ENCODE measurements around the gene TCF4. TPM values are rescaled to one million over a fixed set of nuclear protein-coding genes. Genes with fewer than 3 reads are reported as not detected.

The TCF4 gene
- total and polyA plus RNA-seq, 7 experiments from 2014 or later = 0.94 to 21.8 (median 2.6) TPM

GRCh38 chr18:55206927-55207326 is 381.1 kb downstream of the TCF4 start:
- no peaks in the 10 kb centered on the region for H3K36me3 Mint-ChIP-seq
- H3K9me3 ChIP-seq (ENCODE audit: control insufficient read depth in 2 of 3, low read length in 3 of 3) = no peaks in the 10 kb centered on the region
- H3K27ac Mint-ChIP-seq = no peak overlapping the region
- H3K27ac ChIP-seq (ENCODE audit: low read depth, low read length) = no peak overlapping the region
- CTCF ChIA-PET = no interaction called here
- peaks cover 0 to 7% (median 0%) of the 10 kb centered on the region in 11 donors for H3K9me3 Mint-ChIP-seq
- H3K4me3 Mint-ChIP-seq = no peak overlapping the region
- ATAC-seq = no peak
- intact Hi-C loops (cut with micrococcal nuclease) = no loop called here
- H3K4me3 ChIP-seq (ENCODE audit: low read length) = no peak overlapping the region
- no peak for DNase-seq
- H3K4me1 Mint-ChIP-seq = no peaks in the 10 kb centered on the region
- no peaks in the 10 kb centered on the region for H3K4me1 ChIP-seq (ENCODE audit: control insufficient read depth in 2 of 2, insufficient read depth in 2 of 2, low read length in 2 of 2)
- no peaks in the 10 kb centered on the region for H3K27me3 Mint-ChIP-seq
- POLR2A ChIA-PET = no interaction called here
- H3K27me3 ChIP-seq (ENCODE audit: control insufficient read depth in 2 of 2, insufficient read depth in 2 of 2, low read length in 2 of 2) = no peaks in the 10 kb centered on the region
- no peaks in the 10 kb centered on the region for H3K36me3 ChIP-seq (ENCODE audit: control insufficient read depth in 2 of 3, insufficient read depth in 3 of 3, low read length in 3 of 3)

GRCh38 chr18:55202232-55202917 is 385.6 kb downstream of the TCF4 start:
- no peaks in the 10 kb centered on the region for H3K36me3 Mint-ChIP-seq
- H3K27me3 Mint-ChIP-seq = no peaks in the 10 kb centered on the region
- intact Hi-C loops (cut with micrococcal nuclease) = no loop called here
- H3K4me3 Mint-ChIP-seq = no peak overlapping the region
- no peak for DNase-seq
- Histone ChIP-seq H3K27me3 (ENCODE audit: control insufficient read depth in 2 of 2, insufficient read depth in 2 of 2, low read length in 2 of 2) (no peaks in the 10 kb centered on the region), H3K4me3 (ENCODE audit: low read length) (no peak overlapping the region), H3K9me3 (ENCODE audit: control insufficient read depth in 2 of 3, low read length in 3 of 3) (no peaks in the 10 kb centered on the region), H3K4me1 (ENCODE audit: control insufficient read depth in 2 of 2, insufficient read depth in 2 of 2, low read length in 2 of 2) (no peaks in the 10 kb centered on the region), H3K27ac (ENCODE audit: low read depth, low read length) (no peak overlapping the region), H3K36me3 (ENCODE audit: control insufficient read depth in 2 of 3, insufficient read depth in 3 of 3, low read length in 3 of 3) (no peaks in the 10 kb centered on the region)
- no peak for ATAC-seq
- no peaks in the 10 kb centered on the region for H3K4me1 Mint-ChIP-seq
- CTCF ChIA-PET = no interaction called here
- POLR2A ChIA-PET = no interaction called here
- H3K9me3 Mint-ChIP-seq = peaks cover 0 to 6% (median 0%) of the 10 kb centered on the region in 11 donors
- no peak overlapping the region for H3K27ac Mint-ChIP-seq

- intact Hi-C loops (cut with micrococcal nuclease) = no loop called here
- POLR2A ChIA-PET = no interaction called here
- peaks cover 0 to 6% (median 0%) of the 10 kb centered on the region in 11 donors for H3K9me3 Mint-ChIP-seq
These were observed 388.6 kb downstream of the TCF4 start for GRCh38 chr18:55199291-55199963.

GRCh38 chr18:55195863-55196262 is 392.1 kb downstream of the TCF4 start:
- H3K27me3 Mint-ChIP-seq = peaks cover 0 to 12% (median 4%) of the 10 kb centered on the region in 5 donors

More at GRCh38 chr18:55199291-55199963, 388.6 kb downstream of the TCF4 start:
- ATAC-seq = no peak
- Mint-ChIP-seq H3K4me3 (no peak overlapping the region), H3K36me3 (no peaks in the 10 kb centered on the region), H3K4me1 (no peaks in the 10 kb centered on the region), H3K27ac (no peak overlapping the region), H3K27me3 (peaks cover 0 to 9% (median 4%) of the 10 kb centered on the region in 5 donors)
- Histone ChIP-seq H3K36me3 (ENCODE audit: control insufficient read depth in 2 of 3, insufficient read depth in 3 of 3, low read length in 3 of 3) (no peaks in the 10 kb centered on the region), H3K27ac (ENCODE audit: low read depth, low read length) (no peak overlapping the region), H3K4me3 (ENCODE audit: low read length) (no peak overlapping the region), H3K4me1 (ENCODE audit: control insufficient read depth in 2 of 2, insufficient read depth in 2 of 2, low read length in 2 of 2) (no peaks in the 10 kb centered on the region), H3K9me3 (ENCODE audit: control insufficient read depth in 2 of 3, low read length in 3 of 3) (no peaks in the 10 kb centered on the region), H3K27me3 (ENCODE audit: control insufficient read depth in 2 of 2, insufficient read depth in 2 of 2, low read length in 2 of 2) (no peaks in the 10 kb centered on the region)
- DNase-seq = no peak
- CTCF ChIA-PET = no interaction called here

GRCh38 chr18:55189972-55190371 is 398.0 kb downstream of the TCF4 start:
- Histone ChIP-seq H3K27me3 (ENCODE audit: control insufficient read depth in 2 of 2, insufficient read depth in 2 of 2, low read length in 2 of 2) (no peaks in the 10 kb centered on the region), H3K4me1 (ENCODE audit: control insufficient read depth in 2 of 2, insufficient read depth in 2 of 2, low read length in 2 of 2) (no peaks in the 10 kb centered on the region), H3K9me3 (ENCODE audit: control insufficient read depth in 2 of 3, low read length in 3 of 3) (no peaks in the 10 kb centered on the region), H3K4me3 (ENCODE audit: low read length) (no peak overlapping the region), H3K36me3 (ENCODE audit: control insufficient read depth in 2 of 3, insufficient read depth in 3 of 3, low read length in 3 of 3) (no peaks in the 10 kb centered on the region), H3K27ac (ENCODE audit: low read depth, low read length) (no peak overlapping the region)
- Mint-ChIP-seq H3K4me3 (no peak overlapping the region), H3K27me3 (peaks cover 0 to 14% (median 6%) of the 10 kb centered on the region in 5 donors), H3K27ac (no peak overlapping the region), H3K4me1 (peaks cover 0 to 1% (median 0%) of the 10 kb centered on the region in 7 donors), H3K36me3 (no peaks in the 10 kb centered on the region), H3K9me3 (peaks cover 0 to 7% (median 0%) of the 10 kb centered on the region in 11 donors)
- intact Hi-C loops (cut with micrococcal nuclease) = no loop called here
- ChIA-PET POLR2A (no interaction called here), CTCF (interaction anchor here (0.7 to 0.8 kb wide), 2 partner anchors 20 to 688 kb away, joined by 3 read pairs; no protein-coding TSS in a partner anchor)
- DNase-seq (no peak), ATAC-seq (no peak)

More at GRCh38 chr18:55195863-55196262, 392.1 kb downstream of the TCF4 start:
- Mint-ChIP-seq H3K9me3 (peaks cover 0 to 5% (median 0%) of the 10 kb centered on the region in 11 donors), H3K4me1 (no peaks in the 10 kb centered on the region), H3K36me3 (no peaks in the 10 kb centered on the region), H3K27ac (no peak overlapping the region), H3K4me3 (no peak overlapping the region)
- H3K4me1 ChIP-seq (ENCODE audit: control insufficient read depth in 2 of 2, insufficient read depth in 2 of 2, low read length in 2 of 2) = no peaks in the 10 kb centered on the region
- H3K4me3 ChIP-seq (ENCODE audit: low read length) = no peak overlapping the region
- H3K36me3 ChIP-seq (ENCODE audit: control insufficient read depth in 2 of 3, insufficient read depth in 3 of 3, low read length in 3 of 3) = no peaks in the 10 kb centered on the region
- DNase-seq = no peak
- no peaks in the 10 kb centered on the region for H3K9me3 ChIP-seq (ENCODE audit: control insufficient read depth in 2 of 3, low read length in 3 of 3)
- POLR2A ChIA-PET = no interaction called here
- no peak for ATAC-seq
- CTCF ChIA-PET = interaction anchor here (0.7 kb wide), 1 partner anchor 99 kb away, joined by 5 read pairs; no protein-coding TSS in a partner anchor
- H3K27ac ChIP-seq (ENCODE audit: low read depth, low read length) = no peak overlapping the region
- no peaks in the 10 kb centered on the region for H3K27me3 ChIP-seq (ENCODE audit: control insufficient read depth in 2 of 2, insufficient read depth in 2 of 2, low read length in 2 of 2)
- intact Hi-C loops (cut with micrococcal nuclease) = no loop called here

GRCh38 chr18:55186588-55186987 is 401.4 kb downstream of the TCF4 start:
- Histone ChIP-seq H3K27me3 (ENCODE audit: control insufficient read depth in 2 of 2, insufficient read depth in 2 of 2, low read length in 2 of 2) (no peaks in the 10 kb centered on the region), H3K9me3 (ENCODE audit: control insufficient read depth in 2 of 3, low read length in 3 of 3) (no peaks in the 10 kb centered on the region), H3K36me3 (ENCODE audit: control insufficient read depth in 2 of 3, insufficient read depth in 3 of 3, low read length in 3 of 3) (no peaks in the 10 kb centered on the region), H3K4me3 (ENCODE audit: low read length) (no peak overlapping the region), H3K4me1 (ENCODE audit: control insufficient read depth in 2 of 2, insufficient read depth in 2 of 2, low read length in 2 of 2) (no peaks in the 10 kb centered on the region), H3K27ac (ENCODE audit: low read depth, low read length) (no peak overlapping the region)
- Mint-ChIP-seq H3K27ac (no peak overlapping the region), H3K27me3 (peaks cover 0 to 13% (median 7%) of the 10 kb centered on the region in 5 donors), H3K36me3 (no peaks in the 10 kb centered on the region), H3K4me1 (peaks cover 0 to 1% (median 0%) of the 10 kb centered on the region in 7 donors), H3K9me3 (peaks cover 0 to 10% (median 0%) of the 10 kb centered on the region in 11 donors), H3K4me3 (no peak overlapping the region)
- intact Hi-C loops (cut with micrococcal nuclease) = no loop called here
- POLR2A ChIA-PET = interaction anchor here (0.6 kb wide), 1 partner anchor 13 kb away, joined by 3 read pairs; no protein-coding TSS in a partner anchor
- DNase-seq (no peak), ATAC-seq (no peak)
- CTCF ChIA-PET = no interaction called here

All from naive thymus-derived CD4-positive, alpha-beta T cell (primary cell).